GM19468 (cell line): ENCODE measurements around the gene TTC12.
"Not testable (repeated sequence)": the region's sequence is repeated elsewhere in the genome, so short reads cannot be mapped to it uniquely, and the experiment has no call there.

Experiments
- ATAC-seq: cut with Tn5 transposase; IDR thresholded peaks from one replicate; pipeline ENCODE4 v1.9.1; 2021; ENCODE audit warnings: mild to moderate bottlenecking, moderate library complexity, moderate number of reproducible peaks; ENCODE audit not compliant: unreplicated experiment; ENCODE audit errors: extremely low read depth

Gene TTC12

DNA sequence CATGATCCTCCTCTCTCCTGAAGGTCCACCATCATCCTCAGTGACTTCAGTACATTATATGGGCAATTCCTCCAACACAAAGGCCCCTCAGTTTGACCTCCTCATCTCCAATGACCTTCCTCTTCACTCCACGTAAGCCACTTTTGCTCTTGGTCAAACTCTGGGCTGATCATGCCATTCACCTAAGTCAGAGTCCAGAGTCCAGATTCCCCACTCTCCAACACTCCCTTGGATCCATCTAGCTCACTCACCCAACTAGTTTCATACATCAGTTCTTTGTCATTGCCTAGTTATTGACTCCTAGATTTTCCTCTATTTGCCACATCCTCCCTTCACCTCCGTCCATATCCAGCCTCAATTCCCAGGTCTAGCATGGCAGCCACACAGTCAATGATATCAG, 30.5 kb upstream of the TTC12 start:
- no peak for ATAC-seq

DNA sequence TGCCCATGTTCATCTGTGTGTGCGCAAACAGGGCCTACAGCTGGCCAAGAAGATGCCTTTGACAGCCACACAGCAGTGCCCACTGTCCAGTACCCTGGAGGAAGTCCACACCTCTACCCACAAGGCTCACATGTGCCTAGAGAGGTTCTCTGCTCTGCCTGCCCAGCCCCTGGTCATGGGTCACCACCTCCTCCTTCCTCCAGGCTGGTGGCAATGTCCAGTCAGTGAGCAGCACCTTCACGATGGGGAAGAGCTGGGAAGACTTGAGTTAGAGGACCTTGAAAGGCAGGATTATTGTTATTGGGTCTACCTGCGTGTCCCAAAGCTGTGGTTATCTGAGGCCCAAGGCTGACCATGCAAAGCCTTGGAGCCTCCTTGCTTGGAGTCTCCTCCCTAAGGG, 28.4 kb upstream of the TTC12 start:
- ATAC-seq: no peak

- no peak for ATAC-seq
These were observed 27.6 kb upstream of the TTC12 start for GRCh38 chr11:113286509-113287497.

- no peak for ATAC-seq
These were observed 26.6 kb upstream of the TTC12 start for GRCh38 chr11:113287801-113288200.

DNA sequence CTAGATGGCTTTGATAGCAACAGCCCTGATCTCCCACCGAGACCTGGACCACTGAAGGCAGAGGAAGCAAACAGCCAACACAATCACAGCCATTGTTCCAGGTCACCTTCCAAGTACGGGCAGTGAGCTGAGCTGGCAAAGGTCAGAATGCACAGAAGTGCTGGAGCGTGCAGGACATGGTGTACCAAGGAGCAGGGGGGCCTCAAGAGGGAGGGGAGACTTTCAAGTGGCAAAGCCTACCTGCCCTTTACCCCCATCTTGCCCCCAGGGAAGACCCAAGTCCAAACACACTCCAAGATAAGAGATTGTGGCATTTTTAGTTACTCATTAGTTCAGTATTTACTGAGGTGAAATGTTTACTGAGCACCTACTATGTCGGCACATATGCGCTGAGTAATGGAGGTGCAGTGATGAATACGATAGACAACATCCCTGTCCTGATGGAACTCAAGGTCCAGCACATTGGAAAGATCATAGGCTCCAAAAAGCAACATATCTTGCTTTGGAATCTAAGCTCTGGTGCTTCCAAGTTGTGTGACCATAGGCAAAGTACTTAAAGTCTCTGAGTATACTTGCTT, 26.0 kb upstream of the TTC12 start:
- no peak for ATAC-seq

DNA sequence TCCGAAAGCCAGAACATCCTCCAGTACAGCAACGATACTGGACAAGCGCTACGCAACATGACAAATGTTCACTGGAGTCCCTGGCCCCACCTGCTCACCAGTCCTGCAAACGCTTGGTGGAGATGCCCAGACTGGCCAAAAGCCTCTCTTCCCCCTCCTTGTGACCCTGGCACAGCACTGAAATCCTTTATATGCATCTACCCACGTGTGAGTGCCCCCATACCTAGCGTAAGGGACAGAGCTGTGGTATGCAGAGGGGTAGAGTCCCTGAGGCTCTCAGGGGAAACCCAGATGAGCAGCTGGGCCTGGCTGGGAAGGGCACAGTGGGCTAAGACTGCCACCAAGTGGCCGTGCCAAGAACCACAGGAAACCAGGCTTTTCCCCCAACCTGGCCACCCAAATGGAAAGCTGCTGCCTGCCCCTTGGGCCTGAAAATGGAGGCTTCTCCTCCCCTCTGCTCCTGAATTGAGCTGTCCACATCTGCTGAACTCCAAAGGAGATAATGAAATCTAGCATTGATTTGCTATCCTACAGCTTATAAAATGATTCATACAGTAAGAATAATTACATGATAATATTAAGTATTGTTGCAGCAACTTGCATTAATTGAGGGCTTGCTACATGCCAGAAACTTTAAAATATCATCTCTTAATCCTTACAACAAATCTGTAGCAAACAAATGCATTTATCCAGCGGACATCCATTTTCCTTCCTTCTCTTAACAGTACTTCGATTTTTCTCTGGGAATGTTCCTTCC, 24.8 kb upstream of the TTC12 start:
- ATAC-seq: no peak

DNA sequence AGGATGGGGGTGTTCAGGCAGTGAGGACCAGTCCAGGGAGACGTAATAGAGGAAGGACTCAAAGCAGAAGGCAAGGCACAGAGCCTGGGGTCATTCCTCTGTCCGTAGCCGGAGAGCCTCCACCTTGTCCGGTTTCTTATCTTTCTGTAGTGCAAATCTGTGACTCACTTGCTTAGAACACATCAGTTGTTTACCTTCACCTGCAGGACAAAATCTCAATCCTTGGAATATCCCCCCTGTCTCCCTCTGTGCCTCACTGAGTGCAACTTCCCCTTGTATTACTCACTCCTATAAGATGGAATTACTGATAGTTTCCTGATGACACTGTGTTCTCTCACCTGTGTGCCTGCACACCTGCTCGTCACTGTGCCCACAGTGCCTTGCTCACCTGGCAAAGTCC, 20.4 kb upstream of the TTC12 start:
- ATAC-seq: no peak

- no peak for ATAC-seq
These were observed 18.4 kb upstream of the TTC12 start for GRCh38 chr11:113295993-113296392.

GRCh38 chr11:113296447-113297205, 17.8 kb upstream of the TTC12 start:
- no peak for ATAC-seq

- not testable (repeated sequence) for ATAC-seq
These were observed 15.9 kb upstream of the TTC12 start for GRCh38 chr11:113298496-113298895.

- no peak for ATAC-seq
These were observed 9.5 kb upstream of the TTC12 start for GRCh38 chr11:113304916-113305315.

GRCh38 chr11:113305440-113306336, 8.7 kb upstream of the TTC12 start:
- ATAC-seq: peak; percentile 69

DNA sequence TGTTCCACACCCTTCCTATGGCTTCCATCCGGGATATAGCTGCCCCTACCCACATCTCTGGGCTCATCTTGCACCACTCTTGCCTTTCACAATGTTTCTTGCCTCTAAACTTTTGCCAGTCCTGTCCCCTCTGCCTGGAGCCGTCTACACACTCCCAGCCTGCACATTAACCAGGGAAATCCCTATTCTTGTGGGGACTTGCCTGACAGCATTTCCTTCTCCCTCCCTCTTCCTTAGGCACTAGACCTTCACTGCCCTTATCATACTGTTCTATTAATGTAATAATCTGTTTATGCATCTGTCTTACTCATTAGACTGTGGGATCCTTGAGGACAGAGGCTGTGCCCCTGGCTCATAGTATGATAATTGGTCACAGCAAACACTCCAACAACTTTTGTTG, 5.8 kb upstream of the TTC12 start:
- ATAC-seq: no peak

- no peak for ATAC-seq
These were observed 2.8 kb upstream of the TTC12 start for GRCh38 chr11:113311536-113311935.

DNA sequence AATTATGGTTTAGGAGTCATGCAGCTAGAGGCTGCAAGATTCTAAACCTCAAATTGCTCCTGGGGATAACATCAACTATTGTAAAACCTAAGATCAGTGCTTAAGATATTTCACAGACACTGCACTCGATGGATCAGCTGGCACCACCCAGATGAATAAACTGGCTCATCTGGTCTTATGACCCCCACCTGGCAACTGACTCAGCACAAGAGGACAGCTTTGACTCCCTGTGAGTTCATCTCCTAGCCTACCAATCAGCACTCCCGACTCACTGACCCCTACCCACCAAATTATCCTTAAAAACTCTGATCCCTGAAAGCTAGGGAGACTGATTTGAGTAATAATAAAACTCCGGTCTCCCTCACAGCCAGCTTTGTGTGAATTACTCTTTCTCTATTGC, 782 bp upstream of the TTC12 start:
- ATAC-seq: no peak

DNA sequence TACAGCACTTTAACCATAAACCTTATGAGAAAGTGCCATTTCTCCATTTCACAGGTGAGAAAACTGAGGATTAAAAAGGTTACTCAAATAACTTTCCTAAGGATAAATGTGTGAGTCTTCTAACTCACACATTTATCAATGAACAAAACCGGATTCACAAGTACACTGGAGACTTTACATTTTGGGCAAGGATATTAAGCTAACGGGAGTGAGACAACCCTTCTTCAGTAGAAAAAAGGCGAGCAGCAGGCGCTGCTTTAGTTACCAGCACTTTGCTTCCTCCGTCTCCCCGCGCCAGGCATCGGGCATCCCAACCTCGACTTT, 356 bp upstream of the TTC12 start:
- ATAC-seq: no peak

DNA sequence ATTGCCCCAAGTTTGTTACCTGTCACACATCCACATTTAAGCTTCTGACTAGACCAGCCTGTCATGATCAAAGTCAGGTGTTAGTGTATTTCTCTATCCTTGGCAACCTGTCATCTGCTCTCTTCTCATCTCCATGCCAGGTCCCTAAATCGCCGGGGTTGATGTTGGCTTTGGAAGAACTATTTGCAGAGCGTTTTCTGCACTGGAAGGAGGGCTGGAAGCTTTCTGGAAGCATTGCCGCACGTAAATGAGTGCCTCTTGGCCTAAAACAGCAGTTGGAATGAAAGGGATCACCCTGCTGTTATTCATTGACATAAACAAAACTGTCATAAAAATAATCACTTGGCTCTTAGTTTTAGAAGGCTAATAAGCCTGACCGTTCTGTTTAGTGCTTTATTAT, 1.4 kb downstream of the TTC12 start:
- ATAC-seq: no peak

GRCh38 chr11:113316256-113316655, 1.9 kb downstream of the TTC12 start:
- no peak for ATAC-seq

DNA sequence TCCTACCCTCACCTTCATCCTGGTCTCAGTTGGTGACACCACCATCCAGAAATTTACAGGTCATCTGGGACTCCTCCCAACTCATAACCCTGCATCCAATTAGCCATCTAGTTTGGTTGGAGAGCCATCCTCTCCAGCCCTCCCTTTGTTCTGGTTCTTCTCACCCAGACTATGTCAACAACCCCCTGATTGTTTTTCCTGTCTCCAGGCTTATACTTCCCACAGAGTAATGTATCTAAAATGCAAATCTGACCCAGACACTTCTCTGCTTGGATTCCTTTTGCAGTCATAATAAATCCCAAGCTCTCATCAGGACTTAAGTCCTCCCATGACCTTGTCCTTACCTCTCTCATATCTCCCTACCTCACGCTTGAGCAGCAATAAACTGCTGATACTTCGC, 3.0 kb downstream of the TTC12 start:
- ATAC-seq: no peak
